Measurements from ENCODE around the gene SNED1.

DNA sequence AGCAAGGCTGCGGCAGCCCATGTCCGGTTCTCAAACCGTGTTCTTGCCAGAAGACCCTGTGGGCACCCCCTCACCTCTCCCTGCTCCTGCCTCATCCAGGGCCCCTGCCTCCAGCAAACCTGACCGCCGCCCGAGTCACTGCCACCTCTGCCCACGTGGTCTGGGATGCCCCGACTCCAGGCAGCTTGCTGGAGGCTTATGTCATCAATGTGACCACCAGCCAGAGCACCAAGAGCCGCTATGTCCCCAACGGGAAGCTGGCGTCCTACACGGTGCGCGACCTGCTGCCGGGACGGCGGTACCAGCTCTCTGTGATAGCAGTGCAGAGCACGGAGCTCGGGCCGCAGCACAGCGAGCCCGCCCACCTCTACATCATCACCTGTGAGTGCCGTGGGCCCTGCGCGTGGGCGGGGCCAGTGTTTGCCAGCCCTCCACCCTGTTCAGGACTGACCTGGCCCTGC lies 71.4 kb downstream of the SNED1 start:
- TF ChIP-seq, protein P1, sequence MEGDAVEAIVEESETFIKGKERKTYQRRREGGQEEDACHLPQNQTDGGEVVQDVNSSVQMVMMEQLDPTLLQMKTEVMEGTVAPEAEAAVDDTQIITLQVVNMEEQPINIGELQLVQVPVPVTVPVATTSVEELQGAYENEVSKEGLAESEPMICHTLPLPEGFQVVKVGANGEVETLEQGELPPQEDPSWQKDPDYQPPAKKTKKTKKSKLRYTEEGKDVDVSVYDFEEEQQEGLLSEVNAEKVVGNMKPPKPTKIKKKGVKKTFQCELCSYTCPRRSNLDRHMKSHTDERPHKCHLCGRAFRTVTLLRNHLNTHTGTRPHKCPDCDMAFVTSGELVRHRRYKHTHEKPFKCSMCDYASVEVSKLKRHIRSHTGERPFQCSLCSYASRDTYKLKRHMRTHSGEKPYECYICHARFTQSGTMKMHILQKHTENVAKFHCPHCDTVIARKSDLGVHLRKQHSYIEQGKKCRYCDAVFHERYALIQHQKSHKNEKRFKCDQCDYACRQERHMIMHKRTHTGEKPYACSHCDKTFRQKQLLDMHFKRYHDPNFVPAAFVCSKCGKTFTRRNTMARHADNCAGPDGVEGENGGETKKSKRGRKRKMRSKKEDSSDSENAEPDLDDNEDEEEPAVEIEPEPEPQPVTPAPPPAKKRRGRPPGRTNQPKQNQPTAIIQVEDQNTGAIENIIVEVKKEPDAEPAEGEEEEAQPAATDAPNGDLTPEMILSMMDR (IDR thresholded peaks at IDR 0.05) = no peak
- TF ChIP-seq POLR2A (IDR thresholded peaks at IDR 0.05; ENCODE audit: low read length) (no peak), TFCP2L1 (CRISPR knock-in tag; IDR thresholded peaks at IDR 0.05) (no peak)
